Gastrocnemius medialis (tissue), 4 donors: ENCODE results near the gene MX1. TPM values are rescaled to one million over a fixed set of nuclear protein-coding genes. Genes with fewer than 3 reads are reported as not detected.

Source experiments
- ATAC-seq, 2 donors: fragments of 150-250 bp; one replicate each; pipeline ENCODE4 v1.9.1; 2016
- DNase-seq, 2 donors: peaks; one replicate each; pipeline ENCODE4 v3.0.0-alpha.2; 2019
- H3K27ac ChIP-seq, 4 donors: fragments of 200-600 bp; sonication (generic); 1 replicate in 1 of 4; 2 replicates in 3 of 4; pipeline ENCODE4 v1.5.1; 2016 to 2018; ENCODE audit warnings: mild to moderate bottlenecking in 2 of 4, moderate library complexity in 1 of 4
- H3K27me3 ChIP-seq, 3 donors: fragments of 200-600 bp; sonication (generic) in 2 of 3; 1 replicate in 1 of 3; 2 replicates in 2 of 3; pipeline versions ENCODE4 v1.5.1 to v1.6.0; 2016 to 2019; ENCODE audit warnings: mild to moderate bottlenecking in 1 of 3, moderate library complexity in 1 of 3
- H3K36me3 ChIP-seq, 2 donors: fragments of 200-600 bp; sonication (generic) in 1 of 2; one replicate each; pipeline ENCODE4 v1.5.1; 2017 to 2018
- H3K4me1 ChIP-seq, 2 donors: fragments of 200-600 bp; sonication (generic) in 1 of 2; one replicate each; pipeline ENCODE4 v1.5.1; 2016 to 2017; ENCODE audit warnings: mild to moderate bottlenecking in 2 of 2
- H3K4me3 ChIP-seq, 4 donors: fragments of 200-600 bp; sonication (generic) in 3 of 4; 1 replicate in 1 of 4; 2 replicates in 3 of 4; pipeline ENCODE4 v1.5.1; 2016 to 2019; ENCODE audit warnings: mild to moderate bottlenecking in 2 of 4
- H3K9me3 ChIP-seq, 3 donors: fragments of 200-600 bp; sonication (generic) in 2 of 3; 1 replicate in 1 of 3; 2 replicates in 2 of 3; pipeline ENCODE4 v1.5.1; 2016 to 2019
- CTCF ChIP-seq, 5 experiments: fragments of 450-650 bp in 3 of 5; fragments of 200-600 bp in 2 of 5; sonication (generic) in 2 of 5; IDR thresholded peaks in 4 of 5; conservative IDR thresholded peaks in 1 of 5; 1 replicate in 4 of 5; 2 replicates in 1 of 5; pipeline ENCODE4 v1.5.1; 2016 to 2019; ENCODE audit warnings: antibody characterized with exemption in 5 of 5, mild to moderate bottlenecking in 3 of 5, moderate library complexity in 3 of 5
- POLR2A ChIP-seq, 2 donors: fragments of 450-650 bp; IDR thresholded peaks; one replicate each; pipeline ENCODE4 v1.6.1; 2017; ENCODE audit warnings: antibody characterized with exemption in 2 of 2, mild to moderate bottlenecking in 2 of 2, moderate library complexity in 2 of 2
- in situ Hi-C, 4 donors: fragments of 200-750 bp; cut with MboI; loops; one replicate each; pipeline versions ENCODE4 v1.15.0 to v1.8.0; 2017; ENCODE audit warnings: low sequenced_read_pairs in 4 of 4
- intact Hi-C: fragments of 100-400 bp; cut with DNase I; formaldehyde crosslinking; loops from one replicate; pipeline ENCODE4 v1.15.1; 2023; ENCODE audit warnings: low total_unique reads
- total RNA-seq, 4 donors: library from RNA; depleted of rRNA; stranded (reverse); fragments of >200 nt; gene quantifications; one replicate each; pipeline versions ENCODE4 v1.1.0 to v1.2.3, GENCODE V29; 2016

Gene MX1
- total RNA-seq, 4 donors from 2014 or later: 2.5 to 10.0 (median 5.7) TPM

GRCh38 chr21:41482980-41483379 lies 56.9 kb downstream of the MX1 start:
- Histone ChIP-seq H3K27ac (no peak overlapping the region), H3K4me1 (no peaks in the 10 kb centered on the region), H3K4me3 (no peak overlapping the region), H3K36me3 (no peaks in the 10 kb centered on the region), H3K27me3 (no peaks in the 10 kb centered on the region), H3K9me3 (no peaks in the 10 kb centered on the region)
- no peak for ATAC-seq
- no peak for DNase-seq
- in situ Hi-C loops: loop anchor here in 1 of 4 donors (25.0 kb wide), 1 partner anchor 104 kb away; no protein-coding TSS in a partner anchor
- TF ChIP-seq CTCF (IDR thresholded peaks at IDR 0.05 in 4 of 5, conservative IDR thresholded peaks at IDR 0.05 in 1 of 5): no peak
- TF ChIP-seq POLR2A (IDR thresholded peaks at IDR 0.05): no peak
- intact Hi-C loops: no loop called here

GRCh38 chr21:41483415-41483814 lies 57.4 kb downstream of the MX1 start:
- Histone ChIP-seq H3K9me3 (no peaks in the 10 kb centered on the region), H3K27me3 (no peaks in the 10 kb centered on the region), H3K4me3 (no peak overlapping the region), H3K36me3 (no peaks in the 10 kb centered on the region), H3K4me1 (no peaks in the 10 kb centered on the region), H3K27ac (no peak overlapping the region)
- no peak for DNase-seq
- intact Hi-C loops (no loop called here), in situ Hi-C loops (loop anchor here in 1 of 4 donors (25.0 kb wide), 1 partner anchor 104 kb away; no protein-coding TSS in a partner anchor)
- no peak for ATAC-seq
- TF ChIP-seq POLR2A (IDR thresholded peaks at IDR 0.05): no peak

GRCh38 chr21:41483973-41484372 lies 57.9 kb downstream of the MX1 start:
- H3K4me1 ChIP-seq: no peaks in the 10 kb centered on the region
- intact Hi-C loops: no loop called here
- H3K9me3 ChIP-seq: no peaks in the 10 kb centered on the region
- TF ChIP-seq CTCF (IDR thresholded peaks at IDR 0.05 in 4 of 5, conservative IDR thresholded peaks at IDR 0.05 in 1 of 5) (no peak), POLR2A (IDR thresholded peaks at IDR 0.05) (no peak)
- ATAC-seq (no peak), DNase-seq (no peak)
- H3K27ac ChIP-seq: no peak overlapping the region
- in situ Hi-C loops: loop anchor here in 1 of 4 donors (25.0 kb wide), 1 partner anchor 103 kb away; no protein-coding TSS in a partner anchor
- H3K36me3 ChIP-seq: no peaks in the 10 kb centered on the region
- no peak overlapping the region for H3K4me3 ChIP-seq
- no peaks in the 10 kb centered on the region for H3K27me3 ChIP-seq

GRCh38 chr21:41487082-41487481 lies 61.0 kb downstream of the MX1 start:
- in situ Hi-C loops (loop anchor here in 1 of 4 donors (25.0 kb wide), 1 partner anchor 100 kb away; no protein-coding TSS in a partner anchor), intact Hi-C loops (no loop called here)
- Histone ChIP-seq H3K4me1 (no peaks in the 10 kb centered on the region), H3K27ac (no peak overlapping the region), H3K9me3 (no peaks in the 10 kb centered on the region), H3K36me3 (no peaks in the 10 kb centered on the region), H3K27me3 (peaks cover 0 to 2% (median 0%) of the 10 kb centered on the region in 3 donors), H3K4me3 (no peak overlapping the region)
- ATAC-seq (no peak), DNase-seq (no peak)
- TF ChIP-seq POLR2A (IDR thresholded peaks at IDR 0.05) (no peak), CTCF (IDR thresholded peaks at IDR 0.05 in 4 of 5, conservative IDR thresholded peaks at IDR 0.05 in 1 of 5) (no peak)

GRCh38 chr21:41488080-41488479 lies 62.0 kb downstream of the MX1 start:
- H3K4me3 ChIP-seq: no peak overlapping the region
- in situ Hi-C loops: loop anchor here in 1 of 4 donors (25.0 kb wide), 1 partner anchor 99 kb away; no protein-coding TSS in a partner anchor
- peaks cover 0 to 2% (median 0%) of the 10 kb centered on the region in 3 donors for H3K27me3 ChIP-seq
- H3K27ac ChIP-seq: no peak overlapping the region
- no peaks in the 10 kb centered on the region for H3K36me3 ChIP-seq
- ATAC-seq (no peak), DNase-seq (no peak)
- intact Hi-C loops: no loop called here
- no peaks in the 10 kb centered on the region for H3K9me3 ChIP-seq
- no peaks in the 10 kb centered on the region for H3K4me1 ChIP-seq
- TF ChIP-seq CTCF (IDR thresholded peaks at IDR 0.05 in 4 of 5, conservative IDR thresholded peaks at IDR 0.05 in 1 of 5) (no peak), POLR2A (IDR thresholded peaks at IDR 0.05) (no peak)
